Activated CD8-positive, alpha-beta memory T cell treated with anti-CD3 and anti-CD28 coated beads, Interleukin-2, amount 50 U/mL, for 1 hour (primary cell): ENCODE data around the gene SETSIP.
"Not testable (repeated sequence)": the region's sequence is repeated elsewhere in the genome, so short reads cannot be mapped to it uniquely, and the experiment has no call there.

ENCODE experiments used
- DNase-seq: peaks from one replicate; pipeline ENCODE4 v3.0.0-alpha.2; 2020; ENCODE audit errors: extremely low read depth

SETSIP gene

GRCh38 chr1:92075311-92075710 lies at the start of gene SETSIP:
Gene SETSIP, minus strand, starts transcription at chr1:92075411. Its CDS starts 0 bp downstream, at chr1:92075411.
- DNase-seq: no peak

GRCh38 chr1:92123868-92124267 lies 48.7 kb upstream of the SETSIP start:
- no peak for DNase-seq

- no peak for DNase-seq
These were observed 43.6 kb upstream of the SETSIP start for GRCh38 chr1:92118826-92119225.

DNA sequence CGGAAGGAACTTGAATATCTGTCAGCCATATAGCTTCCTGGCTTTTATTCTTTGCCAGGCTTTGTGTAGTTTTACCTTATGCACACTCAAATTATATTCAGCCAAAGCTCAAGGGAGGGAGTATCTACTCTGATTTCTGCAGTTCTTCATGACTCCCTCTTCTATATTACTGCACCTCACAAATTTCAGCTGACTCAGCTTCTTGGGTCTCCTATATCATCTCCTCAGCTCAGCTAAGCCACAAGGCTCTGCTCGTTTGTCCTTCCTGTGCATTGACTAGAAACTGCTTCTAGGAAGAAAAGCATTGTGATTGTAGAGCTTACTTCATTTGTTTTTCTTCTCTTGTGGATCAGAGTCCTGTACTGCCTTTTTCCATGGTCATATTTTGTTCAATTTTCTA lies 42.3 kb upstream of the SETSIP start:
- no peak for DNase-seq

GRCh38 chr1:92108631-92109030 lies 33.4 kb upstream of the SETSIP start:
- DNase-seq: no peak

- no peak for DNase-seq
These were observed 30.4 kb upstream of the SETSIP start for GRCh38 chr1:92105546-92106081.

DNA sequence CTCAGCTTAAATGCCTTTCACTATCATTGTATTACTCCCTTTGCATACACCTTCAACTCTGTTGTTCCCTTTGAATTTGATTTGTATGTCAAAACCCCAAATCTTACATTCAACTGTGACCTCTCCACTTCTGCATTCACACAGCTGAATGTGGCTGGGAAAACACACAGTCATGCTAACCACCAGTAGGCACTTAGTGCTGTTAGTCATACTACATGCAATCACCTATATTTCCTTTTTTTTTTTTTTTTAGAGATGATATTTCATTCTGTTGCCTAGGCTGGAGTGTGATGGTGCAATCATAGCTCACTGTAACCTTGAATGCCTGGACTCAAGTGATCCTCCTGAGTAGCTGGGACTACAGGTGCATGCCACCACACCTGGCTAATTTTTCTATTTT lies 21.1 kb upstream of the SETSIP start:
- no peak for DNase-seq

GRCh38 chr1:92095874-92096273 lies 20.7 kb upstream of the SETSIP start:
- DNase-seq: no peak

DNA sequence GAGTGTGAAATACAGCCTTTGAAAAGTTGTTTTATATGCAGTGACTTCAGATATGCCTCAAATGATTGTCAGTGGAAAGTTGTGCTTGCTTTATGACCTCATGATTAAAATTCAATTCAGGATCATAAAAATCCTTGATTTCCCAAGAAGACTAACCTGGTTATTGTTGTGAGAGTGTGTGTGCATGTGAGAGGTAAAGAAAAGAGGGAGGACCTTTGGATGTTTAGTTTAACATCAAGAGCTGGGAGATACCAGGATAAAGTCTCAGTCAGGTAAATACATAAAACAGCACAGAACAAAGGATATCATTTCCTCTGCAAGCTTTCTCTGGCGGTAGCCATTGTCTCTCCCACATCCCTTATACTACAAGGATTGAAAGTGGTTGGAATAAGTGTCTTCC lies 19.4 kb upstream of the SETSIP start:
- DNase-seq: no peak

- DNase-seq: no peak
These were observed 18.9 kb upstream of the SETSIP start for GRCh38 chr1:92094090-92094489.

DNA sequence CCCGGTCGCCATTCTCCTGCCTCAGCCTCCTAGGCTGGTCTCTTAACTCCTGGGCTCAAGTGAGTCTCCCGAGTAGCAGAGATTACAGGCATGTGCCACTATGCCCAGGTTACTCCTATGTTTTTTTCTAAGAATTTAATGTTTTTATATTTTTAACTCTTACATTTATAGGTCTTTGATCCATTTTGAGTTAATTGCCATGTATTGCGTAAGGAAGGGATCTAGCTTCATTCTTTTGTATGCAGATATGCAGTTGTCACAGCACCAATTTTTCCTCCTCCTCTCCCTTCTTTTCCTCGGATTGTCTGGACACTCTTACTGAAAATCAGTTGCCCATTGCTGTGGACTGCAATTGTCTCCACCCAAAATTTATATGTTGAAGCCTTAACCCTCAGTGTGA lies 16.4 kb upstream of the SETSIP start:
- no peak for DNase-seq

GRCh38 chr1:92087542-92087941 lies 12.3 kb upstream of the SETSIP start:
- no peak for DNase-seq

GRCh38 chr1:92085727-92086126 lies 10.5 kb upstream of the SETSIP start:
- DNase-seq: no peak

GRCh38 chr1:92084651-92085050 lies 9.4 kb upstream of the SETSIP start:
- DNase-seq: no peak

DNA sequence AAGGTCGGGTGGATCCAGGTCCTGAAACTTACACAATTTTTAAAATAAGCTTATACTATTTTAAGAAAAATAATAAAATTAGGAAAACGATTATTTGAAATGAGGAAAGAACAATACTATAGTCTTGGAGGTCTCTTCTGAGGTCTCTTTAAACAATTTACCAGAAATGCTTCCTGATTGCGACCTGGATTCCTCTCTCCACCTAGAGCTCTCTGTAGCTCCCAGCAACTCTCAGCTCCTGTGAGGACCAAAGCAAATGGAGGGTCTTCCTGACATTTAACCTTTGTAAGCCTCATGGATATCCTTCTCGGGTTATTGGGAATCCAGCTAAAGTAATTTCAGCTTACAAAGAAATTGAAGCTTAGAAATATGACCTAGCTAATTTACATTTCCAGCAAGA lies 5.8 kb upstream of the SETSIP start:
- DNase-seq: no peak

DNA sequence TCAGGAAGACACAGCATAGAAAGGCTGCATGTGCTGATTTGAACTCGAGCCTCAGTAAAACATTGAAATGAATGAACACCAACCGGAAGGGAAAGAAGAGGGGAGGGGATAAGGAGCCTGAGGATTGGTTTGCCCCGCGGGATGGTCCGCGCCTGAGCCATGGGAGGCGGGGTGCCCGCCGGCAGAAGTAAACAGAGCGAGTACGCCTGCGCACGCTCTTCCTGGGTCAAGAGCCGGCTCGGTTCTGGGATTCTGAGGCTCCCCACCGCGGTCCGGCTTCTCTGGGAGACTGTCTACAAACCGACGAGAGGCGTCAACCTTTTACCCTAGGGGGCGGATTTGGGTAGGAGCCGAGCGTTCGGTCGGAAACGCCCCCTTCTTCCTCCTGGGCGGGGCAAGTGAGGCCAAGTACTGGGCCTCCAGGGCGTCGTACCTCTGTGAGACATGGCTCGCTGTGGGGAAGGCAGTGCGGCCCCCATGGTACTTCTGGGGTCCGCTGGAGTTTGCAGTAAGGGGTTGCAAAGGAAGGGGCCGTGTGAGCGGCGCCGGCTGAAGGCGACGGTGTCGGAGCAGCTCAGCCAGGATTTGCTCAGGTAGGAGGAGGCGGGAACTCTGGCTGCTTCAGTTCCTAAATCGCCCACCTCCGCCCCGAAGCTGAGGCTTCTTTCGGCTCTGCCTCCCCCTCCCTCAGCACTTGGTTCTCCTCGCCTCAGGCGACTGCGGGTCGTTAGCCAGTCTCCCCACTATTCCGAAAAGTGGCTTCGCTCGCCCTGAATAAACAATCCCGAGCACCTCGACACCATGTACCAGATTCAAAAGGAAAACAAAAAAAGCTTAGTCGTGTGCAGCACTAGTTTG lies 5.1 kb upstream of the SETSIP start, which contains the start of gene BTBD8:
Gene BTBD8 (plus strand): TSS at position 218 of the 858 bp plus-strand sequence. CDS start 227 bp downstream, at position 445.
- DNase-seq: peak; percentile 67

GRCh38 chr1:92079441-92079840 lies 4.2 kb upstream of the SETSIP start:
- DNase-seq: no peak

DNA sequence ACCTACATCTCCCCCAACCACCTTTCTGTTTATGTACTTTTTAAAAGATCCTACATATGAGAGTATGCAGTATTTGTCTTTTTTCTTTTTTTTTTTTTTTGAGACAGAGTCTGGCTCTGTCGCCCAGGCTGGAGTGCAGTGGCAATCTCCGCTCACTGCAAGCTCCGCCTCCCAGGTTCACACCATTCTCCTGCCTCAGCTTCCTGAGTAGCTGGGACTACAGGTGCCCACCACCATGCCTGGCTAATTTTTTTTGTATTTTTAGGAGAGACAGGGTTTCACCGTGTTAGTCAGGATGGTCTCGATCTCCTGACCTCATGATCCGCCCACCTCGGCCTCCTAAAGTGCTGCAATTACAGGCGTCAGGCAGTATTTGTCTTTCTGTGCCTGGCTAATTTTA lies 2.9 kb upstream of the SETSIP start:
- DNase-seq: not testable (repeated sequence)

DNA sequence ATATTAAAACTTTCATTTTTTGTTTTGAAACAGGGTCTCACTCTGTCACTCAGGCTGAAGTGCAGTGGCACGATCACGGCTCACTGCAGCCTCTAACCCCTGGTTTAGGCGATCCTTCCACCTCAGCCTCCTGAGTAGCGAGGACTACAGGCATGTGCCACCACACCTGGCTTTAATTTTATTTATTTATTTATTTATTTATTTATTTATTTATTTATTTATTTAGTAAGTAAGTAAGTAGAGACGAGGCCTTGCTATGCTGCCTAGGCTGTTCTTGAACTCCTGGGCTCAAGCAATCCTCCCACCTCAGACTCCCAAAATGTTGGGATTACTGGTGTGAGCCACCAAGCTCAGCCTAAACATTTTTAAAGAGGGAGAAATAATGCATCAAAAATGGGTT lies 1.2 kb upstream of the SETSIP start:
- no peak for DNase-seq

GRCh38 chr1:92074446-92074845 lies 765 bp downstream of the SETSIP start:
- not testable (repeated sequence) for DNase-seq

DNA sequence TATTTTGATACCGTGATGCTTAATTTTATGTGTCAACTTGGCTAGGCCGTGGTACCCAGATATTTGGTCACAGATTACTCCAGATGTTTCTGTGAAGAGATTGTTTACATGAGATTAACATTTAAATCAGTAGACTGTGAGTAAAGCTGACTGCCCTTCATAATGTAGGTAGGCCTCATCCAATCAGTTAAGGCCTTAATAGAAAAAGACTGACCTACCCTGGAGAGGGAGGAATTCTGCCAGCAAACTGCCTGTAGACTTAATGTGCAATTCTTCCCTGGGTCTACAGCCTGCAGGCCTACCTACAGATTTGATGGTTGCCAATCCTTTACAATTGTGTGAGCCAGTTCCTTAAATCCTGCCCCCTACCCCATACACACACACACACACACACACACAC lies 4.3 kb downstream of the SETSIP start:
- no peak for DNase-seq

DNA sequence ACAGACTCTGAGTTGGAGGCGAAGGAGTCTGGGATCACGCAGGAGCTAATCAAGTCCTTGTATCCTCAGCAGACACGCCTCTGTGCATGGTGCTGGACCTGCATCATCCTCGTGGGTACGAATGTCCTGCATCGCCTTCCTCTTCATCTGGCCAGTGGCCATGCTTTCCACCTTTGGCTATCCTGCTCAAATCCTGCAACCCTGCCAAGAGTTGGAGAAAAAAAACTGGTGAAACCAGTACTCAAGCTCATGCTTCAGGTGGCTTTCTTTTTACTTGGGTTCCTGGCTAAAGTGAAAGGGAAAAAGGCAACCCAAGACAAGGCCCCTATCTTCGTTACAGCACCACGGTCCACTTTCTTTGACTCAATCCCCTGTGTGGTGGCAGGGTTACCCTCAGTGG lies 8.9 kb downstream of the SETSIP start:
- DNase-seq: no peak

DNA sequence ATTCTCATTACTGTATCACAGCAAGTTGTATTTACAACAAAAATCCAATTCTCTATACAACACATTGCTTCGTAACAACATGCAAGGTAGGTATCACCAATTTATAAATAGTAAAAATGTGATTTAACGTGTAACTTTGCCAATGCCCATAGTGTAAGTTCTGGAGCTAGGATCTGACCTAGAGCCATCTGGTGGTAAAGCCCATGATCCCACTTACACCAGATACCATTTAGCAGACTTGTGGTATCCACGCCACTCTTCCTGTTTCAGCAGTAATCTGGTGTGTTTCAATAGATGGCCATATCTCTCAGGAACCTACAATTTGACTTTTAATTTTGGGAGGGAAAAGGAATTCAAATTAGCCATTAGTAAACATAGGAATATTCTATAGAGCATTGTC lies 10.2 kb downstream of the SETSIP start:
- DNase-seq: no peak
